Measurements from ENCODE around the gene SPCS1.
"Not testable (repeated sequence)": the region's sequence is repeated elsewhere in the genome, so short reads cannot be mapped to it uniquely, and the experiment has no call there.

- TF ChIP-seq CTCF, EZH2 (IDR thresholded peaks at IDR 0.05): not testable (repeated sequence)
Measured at GRCh38 chr3:52728753-52729152, 22.8 kb downstream of the SPCS1 start.

All from neural progenitor cell (in vitro differentiated cells).